ENCODE data around the gene PARD3B. TPM values are rescaled to one million over a fixed set of nuclear protein-coding genes. Genes with fewer than 3 reads are reported as not detected.

PARD3B gene
- total and polyA plus RNA-seq, 2 donors from 2014 or later, result 5.3 to 29.6 TPM

- Histone ChIP-seq H3K27me3 (ENCODE audit: control insufficient read depth, insufficient read depth, low read length) (no peaks in the 10 kb centered on the region), H3K27ac (ENCODE audit: low read depth in 2 of 2, low read length in 2 of 2) (no peak overlapping the region), H3K9ac (ENCODE audit: low read length in 3 of 3) (no peak overlapping the region), H3K4me1 (ENCODE audit: control insufficient read depth in 2 of 3, insufficient read depth in 2 of 3, low read depth in 1 of 3, low read length in 3 of 3) (no peaks in the 10 kb centered on the region), H3K4me3 (ENCODE audit: low read length in 3 of 3) (no peak overlapping the region), H3K36me3 (ENCODE audit: control insufficient read depth in 2 of 3, insufficient read depth in 3 of 3, low read length in 3 of 3) (no peaks in the 10 kb centered on the region), H3K9me3 (ENCODE audit: control insufficient read depth in 2 of 3, insufficient read depth in 1 of 3, low read length in 3 of 3) (no peaks in the 10 kb centered on the region)
- intact Hi-C loops (cut with DNase I), result no loop called here
- no peak for FAIRE-seq
- TF ChIP-seq CTCF (IDR thresholded peaks at IDR 0.05; ENCODE audit: borderline replicate concordance, extremely low read depth, insufficient read depth), result no peak
- peak in 4 of 5 donors; percentile 39 to 88 (median 56) for DNase-seq
These were observed 34.4 kb upstream of the PARD3B start for GRCh38 chr2:204510709-204511420.

- intact Hi-C loops (cut with DNase I), result no loop called here
- Histone ChIP-seq H3K4me3 (ENCODE audit: low read length in 3 of 3) (no peak overlapping the region), H3K36me3 (ENCODE audit: control insufficient read depth in 2 of 3, insufficient read depth in 3 of 3, low read length in 3 of 3) (no peaks in the 10 kb centered on the region), H3K9ac (ENCODE audit: low read length in 3 of 3) (no peak overlapping the region), H3K4me1 (ENCODE audit: control insufficient read depth in 2 of 3, insufficient read depth in 2 of 3, low read depth in 1 of 3, low read length in 3 of 3) (no peaks in the 10 kb centered on the region), H3K27ac (ENCODE audit: low read depth in 2 of 2, low read length in 2 of 2) (no peak overlapping the region), H3K27me3 (ENCODE audit: control insufficient read depth, insufficient read depth, low read length) (no peaks in the 10 kb centered on the region), H3K9me3 (ENCODE audit: control insufficient read depth in 2 of 3, insufficient read depth in 1 of 3, low read length in 3 of 3) (no peaks in the 10 kb centered on the region)
- TF ChIP-seq CTCF (IDR thresholded peaks at IDR 0.05; ENCODE audit: borderline replicate concordance, extremely low read depth, insufficient read depth), result no peak
- FAIRE-seq (no peak), DNase-seq (no peak)
These were observed 30.8 kb upstream of the PARD3B start for GRCh38 chr2:204514439-204514838.

GRCh38 chr2:204515416-204515815 lies 29.9 kb upstream of the PARD3B start:
- no peaks in the 10 kb centered on the region for H3K27me3 ChIP-seq (ENCODE audit: control insufficient read depth, insufficient read depth, low read length)
- H3K36me3 ChIP-seq (ENCODE audit: control insufficient read depth in 2 of 3, insufficient read depth in 3 of 3, low read length in 3 of 3), result no peaks in the 10 kb centered on the region
- H3K4me1 ChIP-seq (ENCODE audit: control insufficient read depth in 2 of 3, insufficient read depth in 2 of 3, low read depth in 1 of 3, low read length in 3 of 3), result no peaks in the 10 kb centered on the region
- DNase-seq, result no peak
- no peak for FAIRE-seq
- no peak overlapping the region for H3K4me3 ChIP-seq (ENCODE audit: low read length in 3 of 3)
- no peak overlapping the region for H3K9ac ChIP-seq (ENCODE audit: low read length in 3 of 3)
- intact Hi-C loops (cut with DNase I), result no loop called here
- H3K9me3 ChIP-seq (ENCODE audit: control insufficient read depth in 2 of 3, insufficient read depth in 1 of 3, low read length in 3 of 3), result no peaks in the 10 kb centered on the region
- TF ChIP-seq CTCF (IDR thresholded peaks at IDR 0.05; ENCODE audit: borderline replicate concordance, extremely low read depth, insufficient read depth), result no peak
- no peak overlapping the region for H3K27ac ChIP-seq (ENCODE audit: low read depth in 2 of 2, low read length in 2 of 2)

- H3K36me3 ChIP-seq (ENCODE audit: control insufficient read depth in 2 of 3, insufficient read depth in 3 of 3, low read length in 3 of 3), result no peaks in the 10 kb centered on the region
- H3K27me3 ChIP-seq (ENCODE audit: control insufficient read depth, insufficient read depth, low read length), result no peaks in the 10 kb centered on the region
- H3K4me3 ChIP-seq (ENCODE audit: low read length in 3 of 3), result no peak overlapping the region
- H3K27ac ChIP-seq (ENCODE audit: low read depth in 2 of 2, low read length in 2 of 2), result no peak overlapping the region
- intact Hi-C loops (cut with DNase I), result no loop called here
- no peak for DNase-seq
- no peak overlapping the region for H3K9ac ChIP-seq (ENCODE audit: low read length in 3 of 3)
- no peaks in the 10 kb centered on the region for H3K9me3 ChIP-seq (ENCODE audit: control insufficient read depth in 2 of 3, insufficient read depth in 1 of 3, low read length in 3 of 3)
- FAIRE-seq, result no peak
- H3K4me1 ChIP-seq (ENCODE audit: control insufficient read depth in 2 of 3, insufficient read depth in 2 of 3, low read depth in 1 of 3, low read length in 3 of 3), result no peaks in the 10 kb centered on the region
- TF ChIP-seq CTCF (IDR thresholded peaks at IDR 0.05; ENCODE audit: borderline replicate concordance, extremely low read depth, insufficient read depth), result no peak
These were observed 28.1 kb upstream of the PARD3B start for GRCh38 chr2:204517154-204517553.
